ENCODE data around the gene RPS27A.
"Not testable (repeated sequence)": the region's sequence is repeated elsewhere in the genome, so short reads cannot be mapped to it uniquely, and the experiment has no call there.

Gene RPS27A

DNA sequence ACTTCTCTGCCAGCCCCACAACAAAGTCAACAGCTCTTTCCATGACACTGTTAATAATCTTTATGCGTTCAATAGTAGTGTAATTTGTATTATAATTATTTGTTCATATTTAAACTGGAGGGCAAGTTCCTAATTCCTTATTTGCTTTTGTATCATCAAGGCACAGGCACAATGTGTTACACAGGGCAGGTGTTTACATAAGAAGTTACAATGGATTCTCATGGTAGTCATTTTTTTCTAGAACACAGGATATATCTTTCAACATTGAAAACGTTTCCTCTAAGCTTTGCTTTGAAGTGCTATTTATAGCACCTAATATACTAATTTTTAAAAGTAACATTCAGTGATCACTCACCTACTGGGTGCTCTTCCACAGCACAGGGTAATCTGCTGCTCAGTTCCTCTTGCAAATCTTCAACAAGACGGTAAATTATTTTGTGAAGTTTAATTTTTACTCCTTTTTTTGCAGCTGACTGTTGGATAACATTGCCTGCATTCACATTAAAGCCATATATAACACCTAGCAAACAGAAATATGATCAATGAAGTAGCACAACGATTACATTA is 7.3 kb downstream of the RPS27A start:
- DNase-seq: no peak

DNA sequence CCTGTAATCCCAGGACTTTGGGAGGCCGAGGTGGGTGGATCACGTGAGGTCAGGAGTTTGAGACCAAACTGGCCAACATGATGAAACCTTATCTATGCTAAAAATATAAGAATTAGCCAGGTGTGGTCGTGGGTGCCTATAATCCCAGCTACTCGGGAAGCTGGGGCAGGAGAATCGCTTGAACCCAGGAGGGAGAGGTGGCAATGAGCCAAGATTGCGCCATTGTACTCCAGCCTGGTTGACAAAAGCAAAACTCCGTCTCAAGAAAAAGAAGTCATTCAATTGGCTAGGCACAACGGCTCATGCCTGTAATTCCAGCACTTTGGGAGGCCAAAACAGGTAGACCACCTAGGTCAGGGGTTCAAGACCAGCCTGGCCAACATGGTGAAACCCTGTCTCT is 9.1 kb downstream of the RPS27A start:
- not testable (repeated sequence) for DNase-seq

- no peak for DNase-seq
Observed at GRCh38 chr2:55242617-55243016, 10.1 kb downstream of the RPS27A start.

- DNase-seq: no peak
Observed at GRCh38 chr2:55245411-55245810, 12.9 kb downstream of the RPS27A start.

DNA sequence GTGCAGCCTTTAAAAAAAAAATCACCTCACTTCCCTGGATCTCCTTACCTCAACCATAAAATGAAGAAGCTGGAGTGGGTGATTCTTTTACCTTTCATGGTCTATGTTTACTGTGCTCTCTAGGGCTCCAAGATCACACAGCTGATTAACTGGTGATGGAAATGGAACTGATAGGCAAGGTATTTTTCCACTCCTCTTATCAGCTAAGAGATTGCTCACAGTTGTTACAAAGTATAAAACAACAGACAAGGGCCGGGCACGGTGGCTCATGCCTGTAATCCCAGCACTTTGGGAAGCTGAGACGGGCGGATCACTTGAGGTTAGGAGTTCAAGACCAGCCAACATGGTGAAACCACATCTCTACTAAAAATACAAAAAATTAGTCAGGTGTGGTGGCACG is 14.5 kb downstream of the RPS27A start:
- no peak for DNase-seq

DNA sequence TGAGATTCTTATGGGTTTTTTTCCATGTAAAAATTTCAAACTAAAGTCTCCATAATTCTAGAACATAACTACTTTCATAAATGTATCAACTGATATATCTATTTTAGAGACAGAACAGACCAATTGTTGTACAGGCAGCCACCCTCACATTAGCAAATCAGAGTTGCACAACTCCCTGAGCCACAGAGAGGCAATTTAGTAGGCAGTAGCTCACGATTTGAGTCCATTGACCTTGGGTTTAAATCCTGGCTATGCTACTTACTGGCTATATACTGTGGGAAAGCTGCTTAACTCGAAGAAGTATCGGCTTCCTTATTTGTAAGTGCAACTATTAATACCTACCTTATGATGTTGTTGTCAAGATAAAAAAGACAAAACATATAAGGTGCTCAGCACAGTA is 20.3 kb downstream of the RPS27A start:
- no peak for DNase-seq

DNA sequence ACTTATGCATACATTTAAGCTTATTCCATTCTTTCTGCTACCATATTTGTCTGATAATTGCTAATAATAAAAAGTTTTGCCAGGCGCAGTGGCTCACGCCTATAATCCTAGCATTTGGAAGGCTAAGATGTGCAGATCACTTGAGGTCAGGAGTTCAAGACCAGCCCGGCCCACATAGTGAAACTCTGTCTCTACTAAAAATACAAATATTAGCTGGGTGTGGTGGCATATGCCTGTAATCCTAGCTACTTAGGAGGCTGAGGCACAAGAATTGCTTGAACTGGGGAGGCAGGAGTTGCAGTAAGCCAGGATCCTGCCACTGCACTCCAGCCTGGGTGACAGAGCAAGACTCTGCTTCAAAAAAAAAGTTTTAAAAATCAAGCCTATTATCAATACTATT is 27.1 kb downstream of the RPS27A start:
- not testable (repeated sequence) for DNase-seq

DNA sequence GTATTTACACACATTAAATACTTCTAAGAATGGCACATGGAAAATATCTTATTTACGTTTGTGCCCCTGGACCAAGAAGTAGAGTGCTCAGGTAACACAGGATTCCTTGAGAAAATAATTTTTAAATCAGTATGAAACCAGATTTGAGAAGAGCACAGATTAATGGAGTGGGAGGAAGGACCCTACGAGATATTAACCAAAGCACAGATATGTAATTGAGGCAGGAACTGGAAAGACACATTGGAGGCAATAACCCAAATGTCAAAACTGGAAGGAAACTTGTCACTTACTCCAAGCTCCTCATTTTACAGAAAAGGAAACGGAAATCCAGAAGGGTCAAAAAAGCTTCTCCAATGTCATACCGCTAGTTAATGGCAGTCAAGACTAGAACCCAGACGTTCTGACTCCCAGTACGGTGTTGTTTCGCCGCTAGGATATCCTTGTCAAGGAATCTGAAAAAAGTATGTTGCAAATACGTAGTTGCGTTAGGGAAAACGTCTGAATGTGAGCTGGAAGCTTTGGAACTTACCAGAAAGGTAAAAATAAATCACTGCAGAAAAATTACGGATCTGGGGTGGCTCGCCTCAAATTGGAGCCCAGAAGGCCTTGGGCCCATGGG is 35.9 kb downstream of the RPS27A start:
- DNase-seq: no peak

DNA sequence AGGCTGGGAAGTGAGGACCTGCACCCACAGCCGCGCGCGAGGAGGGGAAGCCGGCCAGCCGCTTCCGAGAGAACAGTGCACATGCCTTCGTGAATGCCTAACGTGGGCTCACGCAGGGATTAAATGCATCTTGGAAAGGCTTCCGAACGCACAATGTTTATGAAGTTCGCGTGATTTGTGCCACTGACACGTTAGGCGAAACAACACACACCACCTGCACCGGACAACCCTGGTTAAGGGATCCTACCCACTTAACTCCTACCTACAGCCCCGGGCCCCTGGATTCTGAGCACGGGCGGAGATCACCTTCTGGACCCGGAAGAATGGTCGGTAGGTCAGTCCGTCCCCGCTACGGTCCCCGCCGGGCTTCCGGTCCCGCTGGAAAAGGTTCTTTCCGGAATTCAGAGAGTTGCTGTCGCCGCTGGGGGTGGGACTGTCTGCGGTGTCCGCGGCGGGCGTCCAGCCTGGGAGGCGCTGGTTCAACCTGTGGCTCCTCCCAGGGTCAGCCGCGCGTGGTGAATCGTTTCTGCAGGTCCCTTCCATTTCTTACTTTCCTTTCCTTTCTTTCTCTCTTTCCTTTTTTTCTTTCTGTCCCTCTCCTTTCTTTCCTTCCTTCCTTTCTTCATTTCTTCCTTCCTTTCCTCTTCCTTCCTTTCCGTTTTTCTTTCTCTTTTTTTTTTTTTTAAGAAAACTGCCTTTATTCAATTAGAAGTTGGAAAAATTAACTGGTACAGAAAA is 36.6 kb downstream of the RPS27A start, which contains the start of gene MTIF2:
Gene MTIF2, minus strand, starts transcription at position 325 of the 738 bp plus-strand sequence. CDS start 5,373 bp downstream, outside the sequence.
- DNase-seq: peak; percentile 90

DNA sequence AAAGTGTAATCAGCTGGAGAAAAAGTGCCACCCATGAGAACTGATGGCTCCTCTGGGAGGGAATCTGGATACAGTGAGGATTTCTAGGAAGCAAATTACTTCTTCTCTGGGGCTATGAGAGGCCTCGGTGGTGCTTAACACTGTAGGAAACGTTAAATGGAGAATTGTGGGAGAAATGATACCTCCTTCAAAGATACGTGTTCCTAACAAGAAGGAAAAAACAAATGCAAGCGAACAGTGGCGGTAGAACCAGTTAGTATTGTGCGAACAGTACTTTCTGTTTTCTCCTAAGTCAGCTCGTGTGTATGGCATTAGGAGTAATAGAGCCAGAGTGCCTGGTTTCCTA is 37.1 kb downstream of the RPS27A start:
- no peak for DNase-seq

DNA sequence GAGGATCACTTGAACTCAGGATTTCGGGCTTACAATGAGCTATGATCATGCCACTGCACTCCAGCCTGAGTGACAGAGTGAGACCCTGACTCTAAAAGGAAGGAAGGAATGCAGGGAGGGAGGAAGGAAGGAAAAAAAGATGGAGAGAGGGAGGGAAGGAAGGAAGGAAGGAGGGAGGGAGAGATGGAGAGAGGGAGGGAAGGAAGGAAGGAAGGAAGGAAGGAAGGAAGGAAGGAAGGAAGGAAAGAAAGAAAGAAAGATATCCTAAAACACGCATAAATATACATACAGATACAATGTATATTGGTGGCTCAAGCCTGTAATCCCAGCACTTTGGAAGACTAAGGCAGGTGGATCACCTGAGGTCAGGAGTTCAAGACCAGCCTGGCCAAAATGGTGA is 41.9 kb downstream of the RPS27A start:
- DNase-seq: not testable (repeated sequence)

GRCh38 chr2:55277310-55277709 is 44.8 kb downstream of the RPS27A start:
- no peak for DNase-seq

DNA sequence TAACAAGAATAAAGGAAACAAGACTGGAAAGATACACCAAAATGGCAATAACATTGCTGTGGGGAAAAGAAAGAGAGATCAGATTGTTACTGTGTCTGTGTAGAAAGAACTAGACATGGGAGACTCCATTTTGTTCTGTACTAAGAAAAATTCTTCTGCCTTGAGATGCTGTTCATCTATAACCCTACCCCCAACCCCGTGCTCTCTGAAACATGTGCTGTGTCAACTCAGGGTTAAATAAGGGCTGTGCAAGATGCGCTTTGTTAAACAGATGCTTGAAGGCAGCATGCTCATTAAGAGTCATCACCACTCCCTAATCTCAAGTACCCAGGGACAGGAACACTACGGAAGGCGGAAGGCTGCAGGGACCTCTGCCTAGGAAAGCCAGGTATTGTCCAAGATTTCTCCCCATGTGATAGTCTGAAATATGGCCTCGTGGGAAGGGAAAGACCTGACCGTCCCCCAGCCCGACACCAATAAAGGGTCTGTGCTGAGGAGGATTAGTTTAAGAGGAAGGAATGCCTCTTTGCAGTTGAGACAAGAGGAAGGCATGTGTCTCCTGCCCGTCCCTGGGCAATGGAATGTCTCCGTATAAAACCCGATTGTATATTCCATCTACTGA is 46.8 kb downstream of the RPS27A start:
- not testable (repeated sequence) for DNase-seq

- DNase-seq: not testable (repeated sequence)
Observed at GRCh38 chr2:55279859-55280424, 47.5 kb downstream of the RPS27A start.

GRCh38 chr2:55280851-55281546 is 48.5 kb downstream of the RPS27A start:
- not testable (repeated sequence) for DNase-seq

DNA sequence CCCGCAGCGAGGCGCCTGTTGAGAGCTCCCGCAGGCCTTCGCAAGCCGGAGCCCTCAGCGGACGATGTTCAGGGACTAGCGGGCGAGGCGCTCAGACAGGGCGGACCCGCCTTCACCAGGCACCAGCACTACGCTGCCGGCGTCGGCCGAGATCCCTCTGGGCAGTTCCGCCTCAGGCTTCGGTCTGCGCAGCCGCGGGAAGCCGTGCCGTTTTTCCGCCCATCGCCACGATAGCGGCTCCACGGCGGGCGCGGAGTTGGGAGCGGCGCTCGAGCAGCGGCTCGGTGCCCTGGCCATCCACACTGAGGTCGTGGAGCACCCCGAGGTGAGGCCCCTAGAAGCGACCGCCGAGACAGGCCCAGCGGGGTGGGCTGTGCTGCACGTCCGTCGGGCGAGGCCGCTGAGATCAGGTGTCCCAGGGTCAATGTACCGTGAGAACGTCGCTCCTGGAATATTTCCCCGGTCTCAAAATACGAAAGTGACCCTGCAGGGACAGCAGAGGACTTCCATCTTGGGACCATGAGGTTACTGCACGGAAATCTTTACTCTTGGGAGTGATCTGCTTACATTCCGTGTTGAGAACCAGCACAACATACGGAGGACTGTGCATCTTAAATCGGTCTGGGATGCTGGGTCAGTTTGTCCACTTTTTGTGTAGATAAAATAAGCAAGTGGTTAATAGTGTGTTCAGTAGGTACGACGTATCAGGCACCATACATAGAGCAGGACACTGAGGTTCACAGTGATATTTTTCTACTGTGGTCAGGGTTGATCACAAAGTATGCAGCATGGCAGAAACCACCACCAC is 49.8 kb downstream of the RPS27A start:
- DNase-seq: peak; percentile 6

DNA sequence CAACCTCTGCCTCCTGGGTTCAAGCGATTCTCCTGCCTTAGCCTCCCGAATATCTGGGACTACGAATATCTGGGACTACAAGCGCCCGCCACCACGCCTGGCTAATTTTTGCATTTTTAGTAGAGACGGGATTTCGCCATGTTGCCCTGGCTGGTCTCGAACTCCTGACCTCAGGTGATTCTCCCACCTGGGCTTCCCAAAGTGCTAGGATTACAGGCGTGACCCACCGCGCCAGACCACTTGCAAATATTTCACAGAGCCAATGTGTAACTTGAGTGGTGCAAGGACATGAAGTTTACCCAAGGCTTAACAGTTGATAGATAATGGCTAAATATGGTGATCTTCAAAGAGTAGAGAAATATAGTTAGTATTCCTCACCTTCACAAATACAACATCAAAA is 50.6 kb downstream of the RPS27A start:
- DNase-seq: no peak
